ENCODE results near the gene ACOD1.
"Not testable (repeated sequence)": the region's sequence is repeated elsewhere in the genome, so short reads cannot be mapped to it uniquely, and the experiment has no call there.

The ACOD1 gene

DNA sequence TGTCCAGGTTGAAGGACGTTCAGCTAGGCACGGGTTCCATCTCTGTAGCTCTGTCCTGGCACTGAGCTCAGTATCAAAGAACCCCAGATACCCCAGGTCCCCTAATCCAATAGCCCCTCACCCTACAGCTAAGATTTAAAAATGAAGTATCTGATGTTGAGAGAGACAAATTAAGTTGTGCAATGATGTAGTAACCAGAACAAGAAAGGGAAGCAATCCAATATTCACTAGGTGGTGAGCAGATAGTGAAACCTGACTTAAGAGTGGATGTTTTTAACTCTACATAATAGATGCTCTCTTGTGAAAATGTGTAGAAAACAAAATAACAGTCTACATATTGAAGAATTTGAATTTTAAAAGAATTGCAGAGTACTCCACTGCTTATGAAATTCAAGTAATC is 1.8 kb downstream of the ACOD1 start:
- no peak overlapping the region for H3K4me3 ChIP-seq (ENCODE audit: low read depth, low read length)
- no peak for TF ChIP-seq CTCF (IDR thresholded peaks at IDR 0.05; ENCODE audit: borderline replicate concordance, insufficient read depth, low read depth, low read length)

GRCh38 chr13:76953968-76954367 is 5.7 kb downstream of the ACOD1 start:
- TF ChIP-seq CTCF (IDR thresholded peaks at IDR 0.05; ENCODE audit: borderline replicate concordance, insufficient read depth, low read depth, low read length) = no peak
- no peak overlapping the region for H3K4me3 ChIP-seq (ENCODE audit: low read depth, low read length)

DNA sequence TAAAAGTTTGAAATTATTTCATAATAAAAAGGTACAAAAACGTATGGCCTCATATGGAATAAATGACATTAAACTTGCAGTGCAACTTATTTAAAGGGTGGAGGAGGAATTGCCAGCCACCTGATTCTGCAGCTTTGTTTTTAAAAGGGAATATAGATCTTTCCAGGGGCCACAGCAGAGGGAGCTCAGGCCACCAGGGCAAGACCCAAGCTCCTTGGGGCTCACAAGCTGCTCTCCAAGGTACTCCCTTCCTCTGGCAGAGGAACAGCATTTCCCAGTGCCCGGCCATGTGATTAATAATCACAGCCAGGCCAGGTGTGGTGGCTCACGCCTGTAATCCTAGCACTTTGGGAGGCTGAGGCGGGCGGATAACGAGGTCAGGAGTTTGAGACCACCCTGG is 6.2 kb downstream of the ACOD1 start:
- H3K4me3 ChIP-seq (ENCODE audit: low read depth, low read length) = no peak overlapping the region
- TF ChIP-seq CTCF (IDR thresholded peaks at IDR 0.05; ENCODE audit: borderline replicate concordance, insufficient read depth, low read depth, low read length) = no peak

GRCh38 chr13:76955193-76955592 is 6.9 kb downstream of the ACOD1 start:
- no peak overlapping the region for H3K4me3 ChIP-seq (ENCODE audit: low read depth, low read length)
- TF ChIP-seq CTCF (IDR thresholded peaks at IDR 0.05; ENCODE audit: borderline replicate concordance, insufficient read depth, low read depth, low read length) = no peak

- H3K4me3 ChIP-seq (ENCODE audit: low read depth, low read length) = no peak overlapping the region
- no peak for TF ChIP-seq CTCF (IDR thresholded peaks at IDR 0.05; ENCODE audit: borderline replicate concordance, insufficient read depth, low read depth, low read length)
Measured at GRCh38 chr13:76955661-76956060, 7.3 kb downstream of the ACOD1 start.

GRCh38 chr13:76958841-76959432 is 10.6 kb downstream of the ACOD1 start:
- no peak for TF ChIP-seq CTCF (IDR thresholded peaks at IDR 0.05; ENCODE audit: borderline replicate concordance, insufficient read depth, low read depth, low read length)
- no peak overlapping the region for H3K4me3 ChIP-seq (ENCODE audit: low read depth, low read length)

- not testable (repeated sequence) for H3K4me3 ChIP-seq (ENCODE audit: low read depth, low read length)
Measured at GRCh38 chr13:76959734-76960133, 11.4 kb downstream of the ACOD1 start.
